Stimulated activated CD4-positive, alpha-beta T cell treated with anti-CD3 and anti-CD28 coated beads, Interleukin-4, amount 100 ng/mL, for 4 hours (primary cell): ENCODE data around the gene PHYHIPL.

Source experiments
- DNase-seq, 2 experiments: peaks; one replicate each; pipeline ENCODE4 v3.0.0-alpha.2; 2020

The PHYHIPL gene

GRCh38 chr10:59176241-59177030, at the start of gene PHYHIPL:
Gene PHYHIPL, plus strand, starts transcription at chr10:59176643. Its CDS starts 211 bp downstream, at chr10:59176854.
- no peak for DNase-seq

- no peak for DNase-seq
Measured at GRCh38 chr10:59126991-59127390, 49.5 kb upstream of the PHYHIPL start.

- DNase-seq = no peak
Measured at GRCh38 chr10:59127991-59128390, 48.5 kb upstream of the PHYHIPL start.

GRCh38 chr10:59129867-59130266, 46.6 kb upstream of the PHYHIPL start:
- DNase-seq = no peak

- no peak for DNase-seq
Measured at GRCh38 chr10:59131666-59132065, 44.8 kb upstream of the PHYHIPL start.

- DNase-seq = no peak
Measured at GRCh38 chr10:59133841-59134593, 42.4 kb upstream of the PHYHIPL start.

GRCh38 chr10:59134785-59135184, 41.7 kb upstream of the PHYHIPL start:
- no peak for DNase-seq

GRCh38 chr10:59135275-59135674, 41.2 kb upstream of the PHYHIPL start:
- no peak for DNase-seq

- DNase-seq = no peak
Measured at GRCh38 chr10:59138052-59138451, 38.4 kb upstream of the PHYHIPL start.

- no peak for DNase-seq
Measured at GRCh38 chr10:59143544-59143943, 32.9 kb upstream of the PHYHIPL start.

- no peak for DNase-seq
Measured at GRCh38 chr10:59148701-59149100, 27.7 kb upstream of the PHYHIPL start.

GRCh38 chr10:59155556-59155955, 20.9 kb upstream of the PHYHIPL start:
- no peak for DNase-seq

- DNase-seq = no peak
Measured at GRCh38 chr10:59167512-59167911, 8.9 kb upstream of the PHYHIPL start.

GRCh38 chr10:59172567-59172966, 3.9 kb upstream of the PHYHIPL start:
- no peak for DNase-seq

GRCh38 chr10:59173414-59173813, 3.0 kb upstream of the PHYHIPL start:
- no peak for DNase-seq

- DNase-seq = no peak
Measured at GRCh38 chr10:59175538-59176240, 754 bp upstream of the PHYHIPL start.

- DNase-seq = no peak
Measured at GRCh38 chr10:59177031-59177797, 771 bp downstream of the PHYHIPL start.

- no peak for DNase-seq
Measured at GRCh38 chr10:59177836-59178235, 1.4 kb downstream of the PHYHIPL start.

GRCh38 chr10:59179068-59179467, 2.6 kb downstream of the PHYHIPL start:
- no peak for DNase-seq

- no peak for DNase-seq
Measured at GRCh38 chr10:59180689-59181270, 4.3 kb downstream of the PHYHIPL start.

GRCh38 chr10:59181668-59182067, 5.2 kb downstream of the PHYHIPL start:
- no peak for DNase-seq

GRCh38 chr10:59190332-59190731, 13.9 kb downstream of the PHYHIPL start:
- DNase-seq = no peak
